ENCODE data around the gene HJURP. TPM values are rescaled to one million over a fixed set of nuclear protein-coding genes. Genes with fewer than 3 reads are reported as not detected.
"Not testable (repeated sequence)": the region's sequence is repeated elsewhere in the genome, so short reads cannot be mapped to it uniquely, and the experiment has no call there.

HJURP gene
- total RNA-seq, 1 experiment from 2014 or later: 37.0 TPM

DNA sequence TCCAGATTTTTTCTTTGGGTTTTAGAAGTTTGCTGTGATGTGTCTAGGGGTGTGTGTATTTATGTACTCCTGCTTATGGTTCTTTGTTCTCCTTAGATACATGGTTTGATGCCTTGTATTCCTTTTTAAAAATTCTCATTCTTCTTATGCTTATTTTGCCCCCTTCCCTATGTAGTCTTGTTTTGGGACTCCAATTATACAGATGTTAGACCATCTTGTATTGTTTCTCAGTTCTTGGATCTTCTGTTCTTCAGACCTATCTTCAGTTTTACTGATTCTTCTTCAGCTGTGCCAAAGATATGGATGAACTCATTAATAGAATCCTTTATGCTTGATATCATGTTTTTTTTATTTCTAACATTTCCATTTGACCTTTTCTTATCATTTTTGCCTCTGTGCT lies 28.0 kb upstream of the HJURP start:
- intact Hi-C loops (cut with micrococcal nuclease): no loop called here
- CTCF ChIA-PET: no interaction called here

DNA sequence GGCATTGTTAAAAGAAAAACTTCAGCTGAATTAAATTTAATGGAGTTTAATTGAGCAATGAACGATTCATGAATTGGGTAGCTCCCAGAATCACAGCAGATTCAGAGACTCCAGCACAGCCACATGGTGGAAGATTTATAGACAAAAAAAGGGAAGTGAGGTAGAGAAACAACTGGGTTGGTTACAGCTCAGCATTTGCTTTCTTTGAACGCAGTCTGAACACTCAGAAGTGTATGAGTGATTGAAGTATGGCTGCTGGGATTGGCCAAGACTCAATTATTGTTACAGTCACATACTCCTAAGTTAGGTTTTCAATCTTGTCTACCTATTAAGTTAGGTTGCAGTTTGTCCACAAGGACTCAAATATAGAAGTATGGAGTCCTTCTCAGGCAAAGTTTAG lies 17.8 kb upstream of the HJURP start:
- H3K4me3 ChIP-seq (ENCODE audit: low read length); H3K4me2 ChIP-seq (ENCODE audit: low read length); H3K36me3 ChIP-seq (ENCODE audit: low read depth, low read length); H3F3A ChIP-seq (ENCODE audit: low read length, unreplicated experiment); H4K20me1 ChIP-seq (ENCODE audit: low read length); H3K9me3 ChIP-seq (ENCODE audit: low read length); intact Hi-C loops (cut with micrococcal nuclease); H3K27ac ChIP-seq (ENCODE audit: low read length); H3K27me3 ChIP-seq (ENCODE audit: low read length); H3K4me1 ChIP-seq (ENCODE audit: insufficient read depth, low read length); POLR2A ChIA-PET (ENCODE audit: unreplicated experiment); H3K9me2 ChIP-seq (replicated peaks; ENCODE audit: low read length); ATAC-seq; H3K9ac ChIP-seq (ENCODE audit: low read length); BruUV-seq (replicated peaks); CTCF ChIA-PET; H3K79me2 ChIP-seq (ENCODE audit: low read length): not testable (repeated sequence)
- peak overlapping the region; percentile 45; the same call in 1 of the 2 replicates for H2AFZ ChIP-seq (ENCODE audit: low read length)
- peak; percentile 7 for DNase-seq

More for the DNA sequence above, 28.0 kb upstream of the HJURP start:
- Histone ChIP-seq H3K9me2 (replicated peaks; ENCODE audit: low read length) (no peaks in the 10 kb centered on the region), H3K27me3 (ENCODE audit: low read length) (peaks cover 4% of the 10 kb centered on the region; the same call in 1 of the 2 replicates), H3F3A (ENCODE audit: low read length, unreplicated experiment) (no peaks in the 10 kb centered on the region), H3K4me2 (ENCODE audit: low read length) (no peak overlapping the region), H3K36me3 (ENCODE audit: low read depth, low read length) (no peaks in the 10 kb centered on the region), H2AFZ (ENCODE audit: low read length) (no peak overlapping the region), H4K20me1 (ENCODE audit: low read length) (no peaks in the 10 kb centered on the region), H3K4me3 (ENCODE audit: low read length) (no peak overlapping the region), H3K79me2 (ENCODE audit: low read length) (no peaks in the 10 kb centered on the region), H3K27ac (ENCODE audit: low read length) (no peak overlapping the region), H3K9me3 (ENCODE audit: low read length) (peaks cover 15% of the 10 kb centered on the region; the same call in 1 of the 2 replicates), H3K9ac (ENCODE audit: low read length) (no peak overlapping the region), H3K4me1 (ENCODE audit: insufficient read depth, low read length) (no peaks in the 10 kb centered on the region)
- no peak for ATAC-seq
- TF ChIP-seq EZH2 (IDR thresholded peaks at IDR 0.05; ENCODE audit: low read length, unreplicated experiment) (no peak), EZH2phosphoT487 (IDR thresholded peaks at IDR 0.05; ENCODE audit: borderline replicate concordance, low read length) (no peak)
- TF ChIP-seq, protein P1, sequence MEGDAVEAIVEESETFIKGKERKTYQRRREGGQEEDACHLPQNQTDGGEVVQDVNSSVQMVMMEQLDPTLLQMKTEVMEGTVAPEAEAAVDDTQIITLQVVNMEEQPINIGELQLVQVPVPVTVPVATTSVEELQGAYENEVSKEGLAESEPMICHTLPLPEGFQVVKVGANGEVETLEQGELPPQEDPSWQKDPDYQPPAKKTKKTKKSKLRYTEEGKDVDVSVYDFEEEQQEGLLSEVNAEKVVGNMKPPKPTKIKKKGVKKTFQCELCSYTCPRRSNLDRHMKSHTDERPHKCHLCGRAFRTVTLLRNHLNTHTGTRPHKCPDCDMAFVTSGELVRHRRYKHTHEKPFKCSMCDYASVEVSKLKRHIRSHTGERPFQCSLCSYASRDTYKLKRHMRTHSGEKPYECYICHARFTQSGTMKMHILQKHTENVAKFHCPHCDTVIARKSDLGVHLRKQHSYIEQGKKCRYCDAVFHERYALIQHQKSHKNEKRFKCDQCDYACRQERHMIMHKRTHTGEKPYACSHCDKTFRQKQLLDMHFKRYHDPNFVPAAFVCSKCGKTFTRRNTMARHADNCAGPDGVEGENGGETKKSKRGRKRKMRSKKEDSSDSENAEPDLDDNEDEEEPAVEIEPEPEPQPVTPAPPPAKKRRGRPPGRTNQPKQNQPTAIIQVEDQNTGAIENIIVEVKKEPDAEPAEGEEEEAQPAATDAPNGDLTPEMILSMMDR (conservative IDR thresholded peaks at IDR 0.05; ENCODE audit: low read depth, low read length): no peak
- POLR2A ChIA-PET (ENCODE audit: unreplicated experiment): no interaction called here
- no TSS peak for BruUV-seq (replicated peaks)
- no peak for DNase-seq

DNA sequence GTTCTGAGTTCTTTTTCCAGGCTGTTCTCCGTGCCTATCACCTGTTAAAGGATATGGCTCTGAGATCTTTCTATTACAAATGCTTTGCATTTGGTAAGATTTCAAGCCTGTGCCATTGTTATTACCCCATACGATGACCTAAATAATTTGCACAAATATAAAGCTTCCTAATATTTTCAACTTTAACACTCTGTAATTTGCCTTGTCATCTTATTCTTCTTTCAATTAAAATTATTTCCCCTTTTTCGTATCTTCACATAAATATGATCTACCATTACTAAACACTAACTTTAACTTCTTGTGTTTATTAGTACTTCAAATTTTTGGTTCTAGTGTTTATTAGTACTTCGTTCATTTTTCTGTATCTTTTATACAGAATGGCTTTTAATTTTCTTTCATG lies 17.1 kb upstream of the HJURP start:
- ChIA-PET POLR2A (ENCODE audit: unreplicated experiment) (no interaction called here), CTCF (no interaction called here)
- no TSS peak for BruUV-seq (replicated peaks)
- 0 out of 2 replicates have a peak, but pooled peaks cover 5% of the 10 kb centered on the region for H3K36me3 ChIP-seq (ENCODE audit: low read depth, low read length)
- H3K4me3 ChIP-seq (ENCODE audit: low read length): no peak overlapping the region
- H3K4me1 ChIP-seq (ENCODE audit: insufficient read depth, low read length): no peaks in the 10 kb centered on the region
- H3F3A ChIP-seq (ENCODE audit: low read length, unreplicated experiment): no peaks in the 10 kb centered on the region
- no peaks in the 10 kb centered on the region for H3K27me3 ChIP-seq (ENCODE audit: low read length)
- no peak overlapping the region for H2AFZ ChIP-seq (ENCODE audit: low read length)
- intact Hi-C loops (cut with micrococcal nuclease): no loop called here
- H3K9me3 ChIP-seq (ENCODE audit: low read length): no peaks in the 10 kb centered on the region
- no peaks in the 10 kb centered on the region for H4K20me1 ChIP-seq (ENCODE audit: low read length)
- no peak overlapping the region for H3K27ac ChIP-seq (ENCODE audit: low read length)
- H3K4me2 ChIP-seq (ENCODE audit: low read length): no peak overlapping the region
- H3K9me2 ChIP-seq (replicated peaks; ENCODE audit: low read length): no peaks in the 10 kb centered on the region
- no peak for TF ChIP-seq EZH2phosphoT487 (IDR thresholded peaks at IDR 0.05; ENCODE audit: borderline replicate concordance, low read length)
- TF ChIP-seq EZH2 (IDR thresholded peaks at IDR 0.05; ENCODE audit: low read length, unreplicated experiment): no peak
- TF ChIP-seq, protein P1 (conservative IDR thresholded peaks at IDR 0.05; ENCODE audit: low read depth, low read length): no peak
- no peak for ATAC-seq
- no peak for DNase-seq
- peaks cover 15% of the 10 kb centered on the region for H3K79me2 ChIP-seq (ENCODE audit: low read length)
- H3K9ac ChIP-seq (ENCODE audit: low read length): no peak overlapping the region
